ENCODE measurements around the gene CDR2. TPM values are rescaled to one million over a fixed set of nuclear protein-coding genes. Genes with fewer than 3 reads are reported as not detected.

CDR2 gene
- polyA plus RNA-seq, result 5.1 and 10.4 TPM in 2 replicates

GRCh38 chr16:22374311-22375116 lies at the start of gene CDR2:
CDR2 (minus strand) TSS chr16:22374619; CDS start chr16:22374309, 310 bp downstream.

DNA sequence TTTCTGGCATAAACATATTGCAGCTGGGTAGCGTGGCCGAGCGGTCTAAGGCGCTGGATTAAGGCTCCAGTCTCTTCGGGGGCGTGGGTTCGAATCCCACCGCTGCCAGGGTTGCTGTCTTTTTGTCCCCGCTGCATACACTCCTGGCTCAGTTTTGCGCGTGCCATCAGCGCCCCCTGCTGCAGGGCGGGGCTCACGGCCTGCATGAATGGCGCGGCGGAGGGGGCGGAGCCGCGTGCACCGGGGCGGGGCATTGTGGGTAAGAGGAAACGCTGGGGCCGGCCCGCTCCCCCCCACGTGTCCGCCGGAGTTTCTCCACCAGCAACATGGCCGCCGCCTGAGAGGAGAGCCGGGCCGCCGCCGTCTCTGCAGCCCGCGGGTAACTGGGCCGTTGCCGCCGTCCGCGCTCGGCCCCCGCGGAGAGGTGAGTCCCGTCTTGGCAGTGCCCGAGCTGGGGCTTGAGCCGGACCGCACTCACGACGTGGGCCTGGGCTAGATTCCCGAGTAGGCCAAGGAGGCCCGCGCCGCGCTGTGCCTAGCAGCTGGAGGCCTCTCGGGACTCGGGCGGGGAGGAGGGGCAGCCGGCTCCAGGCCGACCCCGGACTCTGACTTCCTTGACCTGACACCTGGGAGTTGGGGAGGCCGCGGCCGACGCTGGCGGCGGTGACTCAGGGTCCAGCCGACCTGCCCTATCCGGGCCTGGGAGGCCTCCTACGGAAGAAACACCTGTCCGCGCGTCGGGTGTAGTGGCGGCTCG lies 77.1 kb downstream of the CDR2 start, which contains the start of gene POLR3E:
Gene POLR3E, plus strand, starts transcription at position 296 of the 757 bp plus-strand sequence. CDS start 5,560 bp downstream, outside the sequence.

Other genes with a start within 250 kb of the CDR2 start
- not detected in 2 replicates for gene SDR42E2, start 212.1 kb downstream of the CDR2 start, polyA plus RNA-seq
- 0.43 and 0.67 TPM in 2 replicates for gene EEF2K, start 168.3 kb downstream of the CDR2 start, polyA plus RNA-seq
- gene POLR3E, start 77.2 kb downstream of the CDR2 start, polyA plus RNA-seq, result 21.6 and 26.9 TPM in 2 replicates
- gene NPIPB5, start 136.3 kb upstream of the CDR2 start, polyA plus RNA-seq, result 6.3 and 24.8 TPM in 2 replicates

All from Purkinje cell (primary cell).